Activated naive CD8-positive, alpha-beta T cell treated with anti-CD3 and anti-CD28 coated beads, Interleukin-2, amount 50 U/mL, for 16 hours (primary cell): ENCODE results near the gene PCGF6.
"Not testable (repeated sequence)": the region's sequence is repeated elsewhere in the genome, so short reads cannot be mapped to it uniquely, and the experiment has no call there.

Experiments
- DNase-seq: peaks from one replicate; pipeline ENCODE4 v3.0.0-alpha.2; 2020; ENCODE audit warnings: low read depth, low spot score

Gene PCGF6

DNA sequence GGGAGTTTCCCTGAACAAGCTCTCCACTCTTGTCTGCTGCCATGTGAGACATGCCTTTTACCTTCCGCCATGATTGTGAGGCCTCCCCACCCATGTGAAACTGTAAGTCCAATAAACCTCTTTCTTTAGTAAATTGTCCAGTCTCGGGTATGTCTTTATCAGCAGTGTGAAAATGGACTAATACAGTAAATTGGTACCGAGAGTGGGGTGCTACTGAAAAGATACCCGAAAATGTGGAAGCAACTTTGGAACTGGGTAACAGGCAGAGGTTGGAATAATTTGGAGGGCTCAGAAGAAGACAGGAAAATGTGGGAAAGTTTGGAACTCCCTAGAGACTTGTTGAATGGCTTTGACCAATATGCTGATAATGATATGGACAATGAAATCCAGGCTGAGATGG lies 92.0 kb downstream of the PCGF6 start:
- DNase-seq: not testable (repeated sequence)

- DNase-seq: no peak
These were observed 93.1 kb downstream of the PCGF6 start for GRCh38 chr10:103257812-103258211.

- no peak for DNase-seq
These were observed 94.3 kb downstream of the PCGF6 start for GRCh38 chr10:103256613-103257012.

GRCh38 chr10:103254538-103255325 lies 96.2 kb downstream of the PCGF6 start:
- DNase-seq: no peak

DNA sequence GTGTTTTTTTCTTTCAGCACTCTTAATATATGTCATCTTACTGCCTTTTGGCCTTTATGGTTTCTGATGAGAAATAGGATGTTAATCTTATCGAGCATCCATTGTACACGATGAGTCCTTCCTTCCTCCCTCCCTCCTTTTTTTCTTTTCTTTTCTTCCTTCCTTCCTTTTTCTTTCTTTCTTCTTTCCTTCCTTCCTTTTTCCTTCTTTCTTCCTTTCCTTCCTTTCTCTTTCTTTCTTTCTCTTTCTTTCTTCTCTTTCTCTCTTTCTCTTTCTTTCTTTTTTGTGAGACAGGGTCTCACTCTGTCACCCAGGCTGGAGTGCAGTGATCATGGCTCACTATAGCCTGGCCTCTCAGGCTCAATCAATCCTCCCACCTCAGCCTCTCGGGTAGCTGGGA lies 96.8 kb downstream of the PCGF6 start:
- no peak for DNase-seq
